Activated CD4-positive, alpha-beta memory T cell treated with anti-CD3 and anti-CD28 coated beads for 36 hours (primary cell): ENCODE data around the gene CRYGB. TPM values are rescaled to one million over a fixed set of nuclear protein-coding genes. Genes with fewer than 3 reads are reported as not detected.
"Not testable (repeated sequence)": the region's sequence is repeated elsewhere in the genome, so short reads cannot be mapped to it uniquely, and the experiment has no call there.

Experiments
- CTCF ChIA-PET: fragments of 350-600 bp; sonication (Branson Sonifier 250); formaldehyde crosslinking; loops from one replicate; lab custom pipeline; 2021; ENCODE audit warnings: antibody characterized with exemption, inconsistent platforms; lab: Charles Lee
- POLR2A ChIA-PET: fragments of 350-600 bp; sonication (Branson Sonifier 250); formaldehyde crosslinking; loops from one replicate; lab custom pipeline; 2021; ENCODE audit warnings: antibody characterized with exemption; lab: Charles Lee
- DNase-seq: peaks from one replicate; pipeline ENCODE4 v3.0.0-alpha.2; 2020
- H3K27ac Mint-ChIP-seq: one replicate; pipeline ENCODE4 v1.8.0; 2021; ENCODE audit warnings: mixed read lengths
- H3K27me3 Mint-ChIP-seq: one replicate; pipeline ENCODE4 v1.8.0; 2021; ENCODE audit warnings: mixed read lengths
- H3K36me3 Mint-ChIP-seq: one replicate; pipeline ENCODE4 v1.8.0; 2021; ENCODE audit warnings: mixed read lengths
- H3K4me1 Mint-ChIP-seq: one replicate; pipeline ENCODE4 v1.8.0; 2021; ENCODE audit warnings: low read depth, mixed read lengths
- H3K4me3 Mint-ChIP-seq: one replicate; pipeline ENCODE4 v1.8.0; 2021; ENCODE audit warnings: mild to moderate bottlenecking, mixed read lengths
- H3K9me3 Mint-ChIP-seq: one replicate; pipeline ENCODE4 v1.8.0; 2021; ENCODE audit warnings: mixed read lengths
- intact Hi-C: fragments of 100-400 bp; cut with micrococcal nuclease; formaldehyde crosslinking; loops from one replicate; pipeline ENCODE4 v1.15.1; 2023
- total RNA-seq, 2 experiments: library from RNA; stranded (reverse); gene quantifications; one replicate each; pipeline ENCODE4 v1.2.3, GENCODE V29; 2021

The CRYGB gene
- total RNA-seq, 2 experiments from 2014 or later, result not detected

- ChIA-PET POLR2A (no interaction called here), CTCF (no interaction called here)
- Mint-ChIP-seq H3K36me3 (no peaks in the 10 kb centered on the region), H3K4me3 (no peak overlapping the region), H3K9me3 (no peaks in the 10 kb centered on the region), H3K27me3 (peaks cover 22% of the 10 kb centered on the region), H3K4me1 (peaks cover 6% of the 10 kb centered on the region), H3K27ac (no peak overlapping the region)
- intact Hi-C loops, result no loop called here
- DNase-seq, result no peak
Measured at GRCh38 chr2:208127090-208127489, 18.9 kb downstream of the CRYGB start.

GRCh38 chr2:208125251-208125650, 20.7 kb downstream of the CRYGB start:
- Mint-ChIP-seq H3K9me3 (no peaks in the 10 kb centered on the region), H3K27me3 (peaks cover 25% of the 10 kb centered on the region), H3K4me3 (no peak overlapping the region), H3K36me3 (no peaks in the 10 kb centered on the region), H3K4me1 (peaks cover 6% of the 10 kb centered on the region), H3K27ac (no peak overlapping the region)
- DNase-seq, result no peak
- ChIA-PET POLR2A (no interaction called here), CTCF (no interaction called here)
- intact Hi-C loops, result no loop called here

- H3K4me1 Mint-ChIP-seq, H3K4me3 Mint-ChIP-seq, H3K27ac Mint-ChIP-seq, H3K9me3 Mint-ChIP-seq, intact Hi-C loops, DNase-seq, CTCF ChIA-PET, POLR2A ChIA-PET, H3K36me3 Mint-ChIP-seq: not testable (repeated sequence)
- peaks cover 25% of the 10 kb centered on the region for H3K27me3 Mint-ChIP-seq
Measured at GRCh38 chr2:208124013-208124715, 21.8 kb downstream of the CRYGB start, which contains the start of gene CRYGD. TSS of gene CRYGD (minus strand) at chr2:208124524. CDS start at chr2:208124473, 51 bp downstream.

GRCh38 chr2:208122248-208122647, 23.7 kb downstream of the CRYGB start:
- Mint-ChIP-seq H3K4me3 (no peak overlapping the region), H3K27ac (no peak overlapping the region), H3K36me3 (no peaks in the 10 kb centered on the region), H3K9me3 (no peaks in the 10 kb centered on the region), H3K4me1 (peaks cover 6% of the 10 kb centered on the region), H3K27me3 (peaks cover 22% of the 10 kb centered on the region)
- CTCF ChIA-PET, result no interaction called here
- intact Hi-C loops, result no loop called here
- no peak for DNase-seq
- POLR2A ChIA-PET, result no interaction called here

GRCh38 chr2:208118918-208119317, 27.0 kb downstream of the CRYGB start:
- Mint-ChIP-seq H3K4me3 (no peak overlapping the region), H3K36me3 (no peaks in the 10 kb centered on the region), H3K27ac (no peak overlapping the region), H3K9me3 (no peaks in the 10 kb centered on the region), H3K4me1 (peaks cover 1% of the 10 kb centered on the region), H3K27me3 (peaks cover 6% of the 10 kb centered on the region)
- intact Hi-C loops, result no loop called here
- no peak for DNase-seq
- ChIA-PET CTCF (no interaction called here), POLR2A (no interaction called here)

GRCh38 chr2:208117390-208117789, 28.6 kb downstream of the CRYGB start:
- intact Hi-C loops, H3K36me3 Mint-ChIP-seq, H3K4me1 Mint-ChIP-seq, H3K4me3 Mint-ChIP-seq, H3K27ac Mint-ChIP-seq, CTCF ChIA-PET, H3K9me3 Mint-ChIP-seq, POLR2A ChIA-PET, H3K27me3 Mint-ChIP-seq, DNase-seq: not testable (repeated sequence)

GRCh38 chr2:208112969-208113368, 33.0 kb downstream of the CRYGB start:
- H3K27me3 Mint-ChIP-seq, result peaks cover 8% of the 10 kb centered on the region
- H3K36me3 Mint-ChIP-seq, result no peaks in the 10 kb centered on the region
- ChIA-PET CTCF (no interaction called here), POLR2A (no interaction called here)
- H3K27ac Mint-ChIP-seq, result no peak overlapping the region
- intact Hi-C loops, result no loop called here
- H3K4me3 Mint-ChIP-seq, result no peak overlapping the region
- no peak for DNase-seq
- no peaks in the 10 kb centered on the region for H3K4me1 Mint-ChIP-seq
- H3K9me3 Mint-ChIP-seq, result no peaks in the 10 kb centered on the region

- intact Hi-C loops, result not testable (repeated sequence)
Measured at GRCh38 chr2:208112273-208112745, 33.6 kb downstream of the CRYGB start.

GRCh38 chr2:208103616-208104015, 42.3 kb downstream of the CRYGB start:
- Mint-ChIP-seq H3K27ac (no peak overlapping the region), H3K27me3 (peaks cover 13% of the 10 kb centered on the region), H3K9me3 (no peaks in the 10 kb centered on the region), H3K36me3 (no peaks in the 10 kb centered on the region), H3K4me3 (no peak overlapping the region), H3K4me1 (peaks cover 11% of the 10 kb centered on the region)
- DNase-seq, result no peak
- CTCF ChIA-PET, result no interaction called here
- intact Hi-C loops, result no loop called here
- POLR2A ChIA-PET, result no interaction called here

More at GRCh38 chr2:208112273-208112745, 33.6 kb downstream of the CRYGB start:
- H3K9me3 Mint-ChIP-seq, H3K27ac Mint-ChIP-seq, H3K27me3 Mint-ChIP-seq, POLR2A ChIA-PET, H3K4me3 Mint-ChIP-seq, H3K4me1 Mint-ChIP-seq, DNase-seq, CTCF ChIA-PET, H3K36me3 Mint-ChIP-seq: not testable (repeated sequence)

- DNase-seq, result no peak
- ChIA-PET CTCF (interaction anchor here (0.8 to 2.5 kb wide), 2 partner anchors 74 to 153 kb away, joined by 4 to 6 read pairs; partner anchors contain the start of gene IDH1), POLR2A (interaction anchor here (0.6 kb wide), 1 partner anchor 804 kb away, joined by 4 read pairs; no protein-coding TSS in a partner anchor)
- H3K9me3 Mint-ChIP-seq, result no peaks in the 10 kb centered on the region
- peaks cover 11% of the 10 kb centered on the region for H3K4me1 Mint-ChIP-seq
- H3K36me3 Mint-ChIP-seq, result no peaks in the 10 kb centered on the region
- intact Hi-C loops, result no loop called here
- H3K4me3 Mint-ChIP-seq, result no peak overlapping the region
- H3K27me3 Mint-ChIP-seq, result peaks cover 10% of the 10 kb centered on the region
- H3K27ac Mint-ChIP-seq, result no peak overlapping the region
Measured at GRCh38 chr2:208101716-208102631, 44.0 kb downstream of the CRYGB start.

- intact Hi-C loops, result no loop called here
- H3K27ac Mint-ChIP-seq, result no peak overlapping the region
- CTCF ChIA-PET, result no interaction called here
- H3K36me3 Mint-ChIP-seq, result no peaks in the 10 kb centered on the region
- DNase-seq, result no peak
- H3K27me3 Mint-ChIP-seq, result peaks cover 10% of the 10 kb centered on the region
- H3K4me3 Mint-ChIP-seq, result no peak overlapping the region
- H3K4me1 Mint-ChIP-seq, result peaks cover 11% of the 10 kb centered on the region
- H3K9me3 Mint-ChIP-seq, result no peaks in the 10 kb centered on the region
- POLR2A ChIA-PET, result no interaction called here
Measured at GRCh38 chr2:208099682-208100470, 46.1 kb downstream of the CRYGB start.

- POLR2A ChIA-PET, H3K27ac Mint-ChIP-seq: not testable (repeated sequence)
Measured at GRCh38 chr2:208098701-208099100, 47.3 kb downstream of the CRYGB start.

More at GRCh38 chr2:208098701-208099100, 47.3 kb downstream of the CRYGB start:
- H3K9me3 Mint-ChIP-seq, H3K4me3 Mint-ChIP-seq, H3K36me3 Mint-ChIP-seq, CTCF ChIA-PET, intact Hi-C loops, DNase-seq, H3K27me3 Mint-ChIP-seq: not testable (repeated sequence)
- H3K4me1 Mint-ChIP-seq, result peaks cover 11% of the 10 kb centered on the region
